Astrocyte (in vitro differentiated cells and primary cell): ENCODE measurements around the gene RPL13. TPM values are rescaled to one million over a fixed set of nuclear protein-coding genes. Genes with fewer than 3 reads are reported as not detected.
A peak's percentile ranks its signal among the peaks of the same experiment; 100 is the strongest.

Experiments used
- DNase-seq: peaks from one replicate; pipeline ENCODE4 v3.0.0-alpha.2; 2010; ENCODE audit warnings: low read depth
- FAIRE-seq: peaks from 2 replicates; lab custom pipeline; 2011; peaks lifted over from hg19 to GRCh38; lab: Jason Lieb, UNC
- H2AFZ ChIP-seq: 2 replicates; pipeline ENCODE4 v1.6.0; 2012; ENCODE audit warnings: low read depth, low read length, inconsistent platforms
- H3K27ac ChIP-seq: 2 replicates; pipeline ENCODE4 v1.5.1; 2011; ENCODE audit warnings: low read depth, low read length, inconsistent platforms
- H3K27me3 ChIP-seq: 2 replicates; pipeline ENCODE4 v1.6.0; 2011; ENCODE audit warnings: low read length, inconsistent platforms; ENCODE audit not compliant: insufficient read depth
- H3K36me3 ChIP-seq: 2 replicates; pipeline ENCODE4 v1.5.1; 2011; ENCODE audit warnings: low read length, inconsistent platforms; ENCODE audit not compliant: insufficient read depth
- H3K4me1 ChIP-seq: 2 replicates; pipeline ENCODE4 v1.5.1; 2011; ENCODE audit warnings: low read length, inconsistent platforms; ENCODE audit not compliant: insufficient read depth
- H3K4me2 ChIP-seq: 2 replicates; pipeline ENCODE4 v1.6.0; 2012; ENCODE audit warnings: low read length, inconsistent platforms
- H3K4me3 ChIP-seq: 2 replicates; pipeline ENCODE4 v1.5.1; 2011; ENCODE audit warnings: low read depth, mild to moderate bottlenecking, low read length, inconsistent platforms; ENCODE audit not compliant: insufficient read depth
- H3K79me2 ChIP-seq: 2 replicates; pipeline ENCODE4 v1.6.0; 2012; ENCODE audit warnings: mild to moderate bottlenecking, low read length, inconsistent platforms; ENCODE audit not compliant: insufficient read depth
- H3K9ac ChIP-seq: 2 replicates; pipeline ENCODE4 v1.6.0; 2012; ENCODE audit warnings: mild to moderate bottlenecking, low read length, inconsistent platforms
- H3K9me3 ChIP-seq: 2 replicates; pipeline ENCODE4 v1.5.1; 2012; ENCODE audit warnings: low read depth, mild to moderate bottlenecking, low read length, inconsistent platforms; ENCODE audit not compliant: insufficient read depth
- H4K20me1 ChIP-seq: 2 replicates; pipeline ENCODE4 v1.6.0; 2012; ENCODE audit warnings: low read length, inconsistent platforms; ENCODE audit not compliant: insufficient read depth
- H3K27ac Mint-ChIP-seq: one replicate; pipeline ENCODE4 v1.8.0; 2021; ENCODE audit warnings: mild to moderate bottlenecking, mixed read lengths; ENCODE audit not compliant: unreplicated experiment
- H3K27me3 Mint-ChIP-seq: one replicate; pipeline ENCODE4 v1.8.0; 2021; ENCODE audit warnings: low read depth, mixed read lengths; ENCODE audit not compliant: unreplicated experiment
- H3K36me3 Mint-ChIP-seq: one replicate; pipeline ENCODE4 v1.8.0; 2021; ENCODE audit warnings: low read depth, mixed read lengths; ENCODE audit not compliant: unreplicated experiment
- H3K4me1 Mint-ChIP-seq: one replicate; pipeline ENCODE4 v1.8.0; 2021; ENCODE audit warnings: low read depth, mixed read lengths; ENCODE audit not compliant: unreplicated experiment
- H3K4me3 Mint-ChIP-seq: one replicate; pipeline ENCODE4 v1.8.0; 2021; ENCODE audit warnings: mild to moderate bottlenecking, moderate library complexity, mixed read lengths; ENCODE audit not compliant: unreplicated experiment
- H3K9me3 Mint-ChIP-seq: one replicate; pipeline ENCODE4 v1.8.0; 2021; ENCODE audit warnings: mild to moderate bottlenecking, mixed read lengths; ENCODE audit not compliant: unreplicated experiment
- EZH2 ChIP-seq: IDR thresholded peaks from 2 replicates; pipeline ENCODE4 v1.6.1; 2012; ENCODE audit warnings: mild to moderate bottlenecking, low read length, inconsistent platforms; ENCODE audit not compliant: insufficient read depth
- total RNA-seq: library from RNA; stranded (reverse); gene quantifications from 2 replicates; pipeline ENCODE4 v1.2.1, GENCODE V29; 2021
- TF ChIP-seq, protein P1 (sequence below): IDR thresholded peaks from 2 replicates; pipeline ENCODE4 v1.5.1; 2011; ENCODE audit warnings: low read depth, mild to moderate bottlenecking, inconsistent platforms, low read length, moderate library complexity; ENCODE audit not compliant: insufficient read depth

Gene RPL13
- total RNA-seq, 1 donor from 2014 or later = 1,239 TPM

- Histone ChIP-seq H3K4me3 (peak overlapping the region; percentile 83), H3K4me2 (peak overlapping the region; percentile 97), H3K79me2 (peaks cover 37% of the 10 kb centered on the region), H3K27ac (no peak overlapping the region), H3K9me3 (no peaks in the 10 kb centered on the region), H3K27me3 (no peaks in the 10 kb centered on the region), H3K9ac (peak overlapping the region; percentile 93), H3K36me3 (peaks cover 29% of the 10 kb centered on the region), H4K20me1 (peaks cover 60% of the 10 kb centered on the region), H2AFZ (no peak overlapping the region), H3K4me1 (peaks cover 60% of the 10 kb centered on the region)
- TF ChIP-seq EZH2 = no peak
- TF ChIP-seq, protein P1, sequence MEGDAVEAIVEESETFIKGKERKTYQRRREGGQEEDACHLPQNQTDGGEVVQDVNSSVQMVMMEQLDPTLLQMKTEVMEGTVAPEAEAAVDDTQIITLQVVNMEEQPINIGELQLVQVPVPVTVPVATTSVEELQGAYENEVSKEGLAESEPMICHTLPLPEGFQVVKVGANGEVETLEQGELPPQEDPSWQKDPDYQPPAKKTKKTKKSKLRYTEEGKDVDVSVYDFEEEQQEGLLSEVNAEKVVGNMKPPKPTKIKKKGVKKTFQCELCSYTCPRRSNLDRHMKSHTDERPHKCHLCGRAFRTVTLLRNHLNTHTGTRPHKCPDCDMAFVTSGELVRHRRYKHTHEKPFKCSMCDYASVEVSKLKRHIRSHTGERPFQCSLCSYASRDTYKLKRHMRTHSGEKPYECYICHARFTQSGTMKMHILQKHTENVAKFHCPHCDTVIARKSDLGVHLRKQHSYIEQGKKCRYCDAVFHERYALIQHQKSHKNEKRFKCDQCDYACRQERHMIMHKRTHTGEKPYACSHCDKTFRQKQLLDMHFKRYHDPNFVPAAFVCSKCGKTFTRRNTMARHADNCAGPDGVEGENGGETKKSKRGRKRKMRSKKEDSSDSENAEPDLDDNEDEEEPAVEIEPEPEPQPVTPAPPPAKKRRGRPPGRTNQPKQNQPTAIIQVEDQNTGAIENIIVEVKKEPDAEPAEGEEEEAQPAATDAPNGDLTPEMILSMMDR = no peak
- FAIRE-seq (no peak), DNase-seq (no peak)
- Mint-ChIP-seq H3K27ac (peak overlapping the region; percentile 91), H3K9me3 (peaks cover 1% of the 10 kb centered on the region), H3K4me3 (peak overlapping the region; percentile 93), H3K36me3 (peaks cover 31% of the 10 kb centered on the region), H3K4me1 (peaks cover 44% of the 10 kb centered on the region), H3K27me3 (no peaks in the 10 kb centered on the region)
Measured at GRCh38 chr16:89561884-89562599, 1.6 kb downstream of the RPL13 start.

DNA sequence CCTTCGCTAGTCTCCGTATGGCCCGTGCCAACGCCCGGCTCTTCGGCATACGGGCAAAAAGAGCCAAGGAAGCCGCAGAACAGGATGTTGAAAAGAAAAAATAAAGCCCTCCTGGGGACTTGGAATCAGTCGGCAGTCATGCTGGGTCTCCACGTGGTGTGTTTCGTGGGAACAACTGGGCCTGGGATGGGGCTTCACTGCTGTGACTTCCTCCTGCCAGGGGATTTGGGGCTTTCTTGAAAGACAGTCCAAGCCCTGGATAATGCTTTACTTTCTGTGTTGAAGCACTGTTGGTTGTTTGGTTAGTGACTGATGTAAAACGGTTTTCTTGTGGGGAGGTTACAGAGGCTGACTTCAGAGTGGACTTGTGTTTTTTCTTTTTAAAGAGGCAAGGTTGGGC, 2.5 kb downstream of the RPL13 start:
- no peak for TF ChIP-seq EZH2
- TF ChIP-seq, protein P1 = no peak
- peaks cover 52% of the 10 kb centered on the region for H3K4me1 ChIP-seq

More for the DNA sequence above, 2.5 kb downstream of the RPL13 start:
- Histone ChIP-seq H3K4me2 (peak overlapping the region; percentile 97), H3K36me3 (peaks cover 29% of the 10 kb centered on the region), H3K4me3 (peak overlapping the region; percentile 83), H3K9me3 (no peaks in the 10 kb centered on the region), H3K27ac (no peak overlapping the region), H3K79me2 (peaks cover 37% of the 10 kb centered on the region), H3K9ac (peak overlapping the region; percentile 93), H3K27me3 (no peaks in the 10 kb centered on the region), H2AFZ (no peak overlapping the region), H4K20me1 (peaks cover 66% of the 10 kb centered on the region)
- H3K4me3 Mint-ChIP-seq = peak overlapping the region; percentile 93
- peak overlapping the region; percentile 91 for H3K27ac Mint-ChIP-seq
- H3K27me3 Mint-ChIP-seq = no peaks in the 10 kb centered on the region
- FAIRE-seq (no peak), DNase-seq (no peak)
- H3K9me3 Mint-ChIP-seq = peaks cover 1% of the 10 kb centered on the region
- H3K4me1 Mint-ChIP-seq = peaks cover 41% of the 10 kb centered on the region
- H3K36me3 Mint-ChIP-seq = peaks cover 23% of the 10 kb centered on the region
